Spleen (tissue), 7 donors: ENCODE measurements around the gene SSBP3.

Experiments used
- POLR2A ChIP-seq, 3 donors: fragments of 450-650 bp; IDR thresholded peaks; one replicate each; pipeline ENCODE4 v1.5.1; 2017; ENCODE audit warnings: antibody characterized with exemption in 3 of 3, mild to moderate bottlenecking in 1 of 3
- POLR2AphosphoS5 ChIP-seq, 3 donors: sonication (generic); formaldehyde crosslinking; IDR thresholded peaks; one replicate each; pipeline ENCODE4 v1.5.1; 2017; ENCODE audit warnings: antibody characterized with exemption in 3 of 3
- TF ChIP-seq, protein P1 (sequence below), 11 experiments: fragments of 200-600 bp in 7 of 11; fragments of 450-650 bp in 4 of 11; sonication (generic) in 4 of 11; IDR thresholded peaks in 8 of 11; conservative IDR thresholded peaks in 3 of 11; 1 replicate in 7 of 11; 2 replicates in 4 of 11; pipeline versions ENCODE4 v1.4.0 to v1.8.0; 2016 to 2021; ENCODE audit warnings: antibody characterized with exemption in 11 of 11, inconsistent platforms in 4 of 11, mild to moderate bottlenecking in 1 of 11
- donor health status: DM: no; HTN: no; CAD: no; lungs with moderate emphysema.
- donor health status: DM: no; HTN: no; CAD: no.
- donor health status: DM: no; HTN: no; CAD: no.

DNA sequence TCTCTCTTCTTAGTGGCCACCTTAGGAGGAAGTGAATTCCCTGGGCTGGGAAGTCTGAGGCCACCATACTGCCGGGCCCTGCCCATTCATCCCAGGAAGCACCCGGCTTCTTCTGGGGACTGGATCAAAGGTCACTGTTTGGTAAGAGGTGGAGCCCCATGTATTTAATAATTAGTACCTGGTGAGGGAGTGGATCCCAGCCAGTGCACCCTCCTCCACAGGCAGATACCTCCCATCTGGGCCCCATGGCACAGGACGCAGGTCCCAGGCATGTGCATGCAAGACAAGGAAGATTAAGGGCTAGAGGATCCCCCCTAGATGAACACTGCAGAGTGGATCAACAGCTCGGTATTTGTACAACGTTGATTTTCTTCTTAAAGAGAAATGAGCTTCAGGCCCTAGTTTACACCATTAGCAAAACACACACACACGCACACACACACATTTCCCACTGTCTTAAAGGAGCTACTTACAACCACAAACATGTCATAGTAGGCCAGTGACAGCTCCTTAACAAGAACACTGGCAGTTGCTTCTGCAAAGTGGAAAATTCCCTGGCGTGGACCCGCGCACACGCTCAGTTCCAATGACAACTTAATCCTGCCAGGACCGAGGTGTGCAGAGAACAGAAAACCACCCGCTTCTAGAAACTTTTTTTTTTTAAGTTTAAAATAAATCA is 115.5 kb downstream of the SSBP3 start:
- TF ChIP-seq POLR2AphosphoS5 (IDR thresholded peaks at IDR 0.05) (no peak), POLR2A (IDR thresholded peaks at IDR 0.05) (no peak)
- TF ChIP-seq, protein P1, sequence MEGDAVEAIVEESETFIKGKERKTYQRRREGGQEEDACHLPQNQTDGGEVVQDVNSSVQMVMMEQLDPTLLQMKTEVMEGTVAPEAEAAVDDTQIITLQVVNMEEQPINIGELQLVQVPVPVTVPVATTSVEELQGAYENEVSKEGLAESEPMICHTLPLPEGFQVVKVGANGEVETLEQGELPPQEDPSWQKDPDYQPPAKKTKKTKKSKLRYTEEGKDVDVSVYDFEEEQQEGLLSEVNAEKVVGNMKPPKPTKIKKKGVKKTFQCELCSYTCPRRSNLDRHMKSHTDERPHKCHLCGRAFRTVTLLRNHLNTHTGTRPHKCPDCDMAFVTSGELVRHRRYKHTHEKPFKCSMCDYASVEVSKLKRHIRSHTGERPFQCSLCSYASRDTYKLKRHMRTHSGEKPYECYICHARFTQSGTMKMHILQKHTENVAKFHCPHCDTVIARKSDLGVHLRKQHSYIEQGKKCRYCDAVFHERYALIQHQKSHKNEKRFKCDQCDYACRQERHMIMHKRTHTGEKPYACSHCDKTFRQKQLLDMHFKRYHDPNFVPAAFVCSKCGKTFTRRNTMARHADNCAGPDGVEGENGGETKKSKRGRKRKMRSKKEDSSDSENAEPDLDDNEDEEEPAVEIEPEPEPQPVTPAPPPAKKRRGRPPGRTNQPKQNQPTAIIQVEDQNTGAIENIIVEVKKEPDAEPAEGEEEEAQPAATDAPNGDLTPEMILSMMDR (IDR thresholded peaks at IDR 0.05 in 8 of 11, conservative IDR thresholded peaks at IDR 0.05 in 3 of 11): no peak
